OCI-LY7 (cell line): ENCODE data around the gene TNS2. TPM values are rescaled to one million over a fixed set of nuclear protein-coding genes. Genes with fewer than 3 reads are reported as not detected.

Experiments
- BruUV-seq: library from RNA; stranded (reverse); fragments of 400-500 nt; replicated peaks from 2 replicates; lab custom pipeline; 2021; lab: Mats Ljungman, UMichigan
- CTCF ChIA-PET: fragments of 300-600 bp; sonication (Branson Sonifier 250); formaldehyde crosslinking; loops from one replicate; lab custom pipeline; 2022; ENCODE audit warnings: antibody characterized with exemption; ENCODE audit not compliant: unreplicated experiment; lab: Charles Lee
- POLR2A ChIA-PET: fragments of 300-600 bp; sonication (Branson Sonifier 250); formaldehyde crosslinking; loops from one replicate; lab custom pipeline; 2022; ENCODE audit warnings: antibody characterized with exemption; lab: Charles Lee
- DNase-seq: peaks from one replicate; pipeline ENCODE4 v3.0.0-alpha.2; 2015; ENCODE audit warnings: low spot score
- H2AFZ ChIP-seq: fragments of 200-600 bp; sonication (generic), shearing (Covaris generic); 2 replicates; pipeline ENCODE4 v1.6.1; 2014; ENCODE audit warnings: mild to moderate bottlenecking, antibody characterized with exemption, low read length, moderate library complexity
- H3K27ac ChIP-seq: fragments of 200-600 bp; sonication (generic); 2 replicates; pipeline ENCODE4 v1.5.1; 2014; ENCODE audit warnings: mixed run types, low read depth, mild to moderate bottlenecking, moderate library complexity, low read length, inconsistent platforms; ENCODE audit not compliant: poor library complexity, severe bottlenecking
- H3K36me3 ChIP-seq: fragments of 200-600 bp; sonication (generic); 2 replicates; pipeline ENCODE4 v1.6.1; 2014; ENCODE audit warnings: mild to moderate bottlenecking, antibody characterized with exemption, low read length, moderate library complexity, mixed read lengths; ENCODE audit not compliant: insufficient read depth
- H3K4me1 ChIP-seq: fragments of 200-600 bp; sonication (generic); 2 replicates; pipeline ENCODE4 v1.5.1; 2014; ENCODE audit warnings: mild to moderate bottlenecking, low read length; ENCODE audit not compliant: insufficient read depth, poor library complexity, severe bottlenecking
- H3K4me2 ChIP-seq: fragments of 200-600 bp; sonication (generic); 2 replicates; pipeline ENCODE4 v1.6.1; 2014; ENCODE audit warnings: mild to moderate bottlenecking, low read length
- H3K4me3 ChIP-seq: fragments of 200-600 bp; sonication (generic); 2 replicates; pipeline ENCODE4 v1.5.1; 2014; ENCODE audit warnings: mild to moderate bottlenecking, low read depth, low read length; ENCODE audit not compliant: poor library complexity, severe bottlenecking
- H3K79me2 ChIP-seq: fragments of 200-600 bp; sonication (generic); 2 replicates; pipeline ENCODE4 v1.6.1; 2016; ENCODE audit warnings: low read depth, mild to moderate bottlenecking, low read length, moderate library complexity, mixed read lengths; ENCODE audit not compliant: insufficient read depth
- H3K9me2 ChIP-seq: fragments of 200-600 bp; sonication (generic); 2 replicates; pipeline ENCODE4 v1.6.1; 2016; ENCODE audit warnings: mild to moderate bottlenecking, low read length, mixed read lengths; ENCODE audit not compliant: insufficient read depth
- H3K9me3 ChIP-seq: fragments of 200-600 bp; sonication (generic); 2 replicates; pipeline ENCODE4 v1.6.1; 2014; ENCODE audit warnings: mild to moderate bottlenecking, mixed run types, low read length, mixed read lengths
- H4K20me1 ChIP-seq: fragments of 200-600 bp; sonication (generic); 2 replicates; pipeline ENCODE4 v1.6.1; 2014; ENCODE audit warnings: mild to moderate bottlenecking, antibody characterized with exemption, low read length, moderate library complexity, mixed read lengths; ENCODE audit not compliant: insufficient read depth
- CTCF ChIP-seq: fragments of 200-600 bp; sonication (generic); conservative IDR thresholded peaks from 2 replicates; pipeline ENCODE4 v1.5.1; 2014; ENCODE audit warnings: mild to moderate bottlenecking, antibody characterized with exemption, low read length, moderate library complexity, mixed read lengths
- EZH2phosphoT487 ChIP-seq: fragments of 200-600 bp; sonication (generic); IDR thresholded peaks from 2 replicates; pipeline ENCODE4 v1.6.1; 2018; ENCODE audit warnings: low read depth, borderline replicate concordance, mild to moderate bottlenecking, mixed run types, antibody characterized with exemption, low read length, moderate library complexity, mixed read lengths
- intact Hi-C: fragments of 100-400 bp; cut with micrococcal nuclease; formaldehyde crosslinking; loops from one replicate; pipeline ENCODE4 v1.10.0; 2022; ENCODE audit not compliant: unreplicated experiment
- total RNA-seq, 2 experiments: library from RNA; depleted of rRNA in 1 of 2; stranded (reverse); fragments of >200 nt in 1 of 2; shearing (Covaris generic) in 1 of 2; gene quantifications; 2 replicates each; pipeline ENCODE4 v1.2.3, GENCODE V29; 2014 to 2022

The TNS2 gene
- total RNA-seq, 2 experiments from 2014 or later: 0.25 to 1.6 TPM

- no peaks in the 10 kb centered on the region for H3K79me2 ChIP-seq
- BruUV-seq: no TSS peak
- intact Hi-C loops: no loop called here
- no peak overlapping the region for H3K4me2 ChIP-seq
- H3K4me1 ChIP-seq: no peaks in the 10 kb centered on the region
- H3K9me3 ChIP-seq: no peaks in the 10 kb centered on the region
- H3K9me2 ChIP-seq: no peaks in the 10 kb centered on the region
- no peaks in the 10 kb centered on the region for H4K20me1 ChIP-seq
- no peak overlapping the region for H2AFZ ChIP-seq
- ChIA-PET POLR2A (no interaction called here), CTCF (interaction anchor here (0.5 to 1.0 kb wide), 2 partner anchors 10 to 41 kb away, joined by 4 to 13 read pairs; no protein-coding TSS in a partner anchor)
- no peak overlapping the region for H3K4me3 ChIP-seq
- no peak overlapping the region for H3K27ac ChIP-seq
- H3K36me3 ChIP-seq: peaks cover 16% of the 10 kb centered on the region; the same call in 1 of the 2 replicates
- no peak for DNase-seq
- TF ChIP-seq CTCF (peak; percentile 60), EZH2phosphoT487 (no peak)
Observed at GRCh38 chr12:53061404-53062010, 11.6 kb downstream of the TNS2 start.

- no peak for DNase-seq
- H3K9me3 ChIP-seq: no peaks in the 10 kb centered on the region
- no peak overlapping the region for H3K27ac ChIP-seq
- intact Hi-C loops: no loop called here
- no peaks in the 10 kb centered on the region for H4K20me1 ChIP-seq
- no peaks in the 10 kb centered on the region for H3K79me2 ChIP-seq
- peaks cover 17% of the 10 kb centered on the region; the same call in 1 of the 2 replicates for H3K36me3 ChIP-seq
- H3K9me2 ChIP-seq: no peaks in the 10 kb centered on the region
- ChIA-PET POLR2A (no interaction called here), CTCF (interaction anchor here (1.0 kb wide), 1 partner anchor 40 kb away, joined by 4 read pairs; no protein-coding TSS in a partner anchor)
- H2AFZ ChIP-seq: no peak overlapping the region
- TF ChIP-seq EZH2phosphoT487 (no peak), CTCF (0 out of 2 replicates have a peak, but pooled peaks have one; percentile 17)
- H3K4me1 ChIP-seq: no peaks in the 10 kb centered on the region
- BruUV-seq: no TSS peak
- H3K4me3 ChIP-seq: no peak overlapping the region
- H3K4me2 ChIP-seq: no peak overlapping the region
Observed at GRCh38 chr12:53062011-53062961, 12.4 kb downstream of the TNS2 start.
